HG02759 (cell line): ENCODE data around the gene FLNA.

Source experiments
- ATAC-seq: cut with Tn5 transposase; IDR thresholded peaks from one replicate; pipeline ENCODE4 v1.9.1; 2021; ENCODE audit warnings: mild to moderate bottlenecking, moderate library complexity; ENCODE audit not compliant: unreplicated experiment

FLNA gene

DNA sequence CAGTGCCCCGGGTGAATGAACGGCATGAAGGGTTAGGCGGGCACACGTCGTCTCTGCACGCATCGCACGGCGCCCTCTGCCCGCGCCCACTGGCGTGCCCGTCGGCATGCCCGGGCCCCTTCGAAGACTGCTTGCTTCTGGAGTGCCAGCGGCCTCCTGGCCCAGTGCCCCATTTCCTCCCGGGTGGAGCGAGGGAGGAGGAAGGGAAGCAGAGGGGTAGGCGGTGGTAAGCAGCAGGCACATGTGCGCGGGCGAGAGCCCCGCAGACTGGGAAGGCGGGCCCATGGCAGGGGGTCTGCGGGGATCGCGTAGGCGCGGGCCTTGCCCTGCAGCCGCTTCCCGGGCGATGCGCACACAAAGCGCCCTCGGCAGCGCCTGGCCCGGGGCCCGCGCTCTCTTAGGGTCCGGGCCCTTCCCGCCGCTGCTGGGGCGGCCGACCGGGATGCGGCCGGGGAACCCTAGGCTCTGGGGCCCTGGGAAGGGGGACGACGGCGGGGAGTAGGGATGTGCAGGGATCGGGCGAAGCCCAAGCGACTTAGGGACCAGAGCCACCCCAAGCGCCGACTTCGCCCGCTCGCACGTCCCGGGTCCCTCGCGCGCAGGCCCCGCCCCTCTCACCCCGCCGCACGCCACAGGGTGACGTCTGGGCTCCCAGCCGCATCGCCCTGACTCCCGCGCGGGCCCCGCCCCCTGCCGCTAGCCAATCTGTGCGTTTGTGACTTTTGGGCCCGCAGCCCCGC lies 3.8 kb upstream of the FLNA start:
- peak; percentile 6 for ATAC-seq

DNA sequence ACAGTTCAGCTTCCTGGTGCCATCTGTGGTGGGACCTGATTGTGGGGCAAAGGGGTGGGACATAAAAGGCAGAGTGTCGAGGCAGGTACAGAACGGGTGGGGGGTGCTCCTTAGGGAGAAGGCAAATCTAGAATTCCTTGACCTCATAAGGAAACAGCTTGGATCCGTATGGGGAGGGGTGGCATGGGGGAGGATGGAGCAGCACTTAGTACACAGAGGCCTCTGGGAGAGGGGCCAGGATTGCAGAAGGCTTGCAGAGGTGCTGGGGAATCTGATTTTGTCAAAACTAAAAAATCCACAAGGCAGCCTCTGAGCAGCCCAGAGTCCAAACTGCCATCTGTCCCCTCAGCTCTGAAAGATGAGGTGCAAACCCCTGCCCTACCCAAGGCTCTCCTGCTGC lies 2.3 kb upstream of the FLNA start:
- no peak for ATAC-seq

DNA sequence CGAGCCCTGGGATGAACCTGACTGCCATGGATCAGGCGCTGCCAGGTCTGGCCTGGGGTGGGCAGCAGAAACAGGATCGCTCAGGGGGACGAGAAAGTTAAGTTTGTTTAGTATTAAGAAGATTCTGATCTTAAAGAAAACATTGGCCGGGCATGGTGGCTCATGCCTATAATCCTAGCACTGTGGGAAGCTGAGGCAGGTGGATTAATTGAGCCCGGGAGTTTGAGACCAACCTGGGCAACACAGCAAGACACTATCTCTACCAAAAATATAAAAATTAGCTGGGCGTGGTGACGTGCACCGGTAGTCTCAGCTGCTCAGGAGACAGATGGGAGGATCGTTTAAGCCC lies 696 bp upstream of the FLNA start:
- no peak for ATAC-seq

DNA sequence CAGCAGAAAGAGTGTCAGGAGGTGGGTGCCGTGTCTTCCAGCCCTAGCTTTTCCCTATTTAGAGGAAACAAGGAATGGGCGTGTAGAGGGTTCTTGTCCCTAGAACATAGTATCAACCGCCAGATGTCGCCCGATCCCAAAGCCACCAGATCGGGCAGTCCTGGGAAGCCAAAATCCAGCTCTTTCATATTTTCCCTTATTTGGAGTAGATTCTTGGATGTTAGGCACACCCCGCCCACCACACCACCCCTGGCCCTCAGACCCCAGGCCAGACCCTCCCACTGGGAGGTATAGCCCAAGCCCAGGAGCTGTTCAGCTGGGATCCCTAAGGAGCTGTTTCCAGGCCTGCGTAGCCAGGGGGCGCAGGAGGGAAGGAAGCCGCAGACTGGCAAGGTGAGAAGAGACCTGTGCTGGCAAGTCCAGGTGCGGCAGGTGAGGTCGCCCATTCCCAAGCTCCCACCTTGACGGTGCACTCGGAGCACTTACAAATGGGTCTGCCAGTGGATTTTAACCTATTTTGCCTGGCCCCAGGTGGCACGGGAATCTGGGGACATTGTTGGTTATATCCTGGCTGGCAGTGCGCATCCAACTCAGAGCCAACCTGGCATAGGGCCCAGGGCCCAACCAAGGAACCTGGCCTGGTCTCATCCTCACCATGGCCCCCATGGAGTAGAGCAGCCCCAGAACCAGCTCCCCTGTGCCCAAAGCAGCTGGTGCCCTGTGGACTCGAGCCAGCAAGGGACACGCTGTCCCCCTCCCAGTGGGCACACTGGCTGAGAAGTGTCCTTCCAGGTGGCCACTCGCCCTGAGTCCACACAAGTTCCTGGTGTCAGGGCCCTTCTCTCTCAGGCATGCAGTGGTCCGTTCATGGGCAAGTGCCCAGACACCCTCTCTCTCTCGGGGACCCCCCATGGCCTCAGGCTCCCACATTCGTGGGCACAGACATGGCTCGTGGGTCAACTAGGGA lies 811 bp downstream of the FLNA start:
- ATAC-seq = no peak

DNA sequence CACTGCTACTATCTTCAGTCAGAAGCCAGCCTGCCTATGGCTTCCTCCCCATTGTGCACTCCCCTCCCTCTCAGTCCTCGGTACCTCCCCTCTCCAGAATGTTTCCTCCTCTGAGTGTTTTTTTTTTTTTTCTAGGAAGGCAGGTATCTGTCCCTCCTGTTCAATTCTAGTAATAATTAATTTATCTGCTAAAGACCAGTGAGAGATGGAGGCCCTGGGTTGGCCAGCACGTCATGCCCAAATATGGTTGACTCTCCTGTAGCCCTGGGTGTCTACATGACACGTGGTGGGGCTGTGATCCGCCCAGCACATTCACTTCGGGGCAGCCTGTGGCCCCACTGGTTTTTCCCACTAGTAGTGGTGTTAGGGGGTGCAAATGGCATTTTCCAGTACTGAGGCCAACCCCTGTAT lies 1.8 kb downstream of the FLNA start:
- ATAC-seq = no peak

DNA sequence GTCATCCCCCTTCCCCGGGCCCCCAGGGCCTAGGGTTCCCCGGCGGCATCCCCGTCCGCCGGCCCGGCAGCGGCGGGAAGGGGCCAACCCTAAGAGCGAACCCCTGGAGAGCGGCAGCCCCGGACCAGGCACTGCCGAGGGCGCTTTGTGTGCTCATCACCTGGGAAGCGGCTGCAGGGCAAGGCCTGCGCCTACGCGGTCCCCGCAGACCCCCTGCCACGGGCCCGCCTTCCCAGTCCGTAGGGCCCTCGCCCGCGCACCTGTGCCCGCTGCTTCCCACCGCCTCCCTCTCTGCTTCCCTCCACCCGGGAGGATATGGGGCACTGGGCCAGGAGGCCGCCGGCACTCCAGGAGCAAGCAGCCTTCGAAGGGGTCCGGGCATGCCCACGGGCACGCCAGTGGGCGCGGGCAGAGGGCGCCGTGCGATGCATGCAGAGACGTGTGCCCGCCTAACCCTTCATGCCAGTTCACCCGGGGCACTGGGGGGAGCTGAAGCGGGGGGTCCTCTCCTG lies 2.6 kb downstream of the FLNA start:
- peak; percentile 0 for ATAC-seq

DNA sequence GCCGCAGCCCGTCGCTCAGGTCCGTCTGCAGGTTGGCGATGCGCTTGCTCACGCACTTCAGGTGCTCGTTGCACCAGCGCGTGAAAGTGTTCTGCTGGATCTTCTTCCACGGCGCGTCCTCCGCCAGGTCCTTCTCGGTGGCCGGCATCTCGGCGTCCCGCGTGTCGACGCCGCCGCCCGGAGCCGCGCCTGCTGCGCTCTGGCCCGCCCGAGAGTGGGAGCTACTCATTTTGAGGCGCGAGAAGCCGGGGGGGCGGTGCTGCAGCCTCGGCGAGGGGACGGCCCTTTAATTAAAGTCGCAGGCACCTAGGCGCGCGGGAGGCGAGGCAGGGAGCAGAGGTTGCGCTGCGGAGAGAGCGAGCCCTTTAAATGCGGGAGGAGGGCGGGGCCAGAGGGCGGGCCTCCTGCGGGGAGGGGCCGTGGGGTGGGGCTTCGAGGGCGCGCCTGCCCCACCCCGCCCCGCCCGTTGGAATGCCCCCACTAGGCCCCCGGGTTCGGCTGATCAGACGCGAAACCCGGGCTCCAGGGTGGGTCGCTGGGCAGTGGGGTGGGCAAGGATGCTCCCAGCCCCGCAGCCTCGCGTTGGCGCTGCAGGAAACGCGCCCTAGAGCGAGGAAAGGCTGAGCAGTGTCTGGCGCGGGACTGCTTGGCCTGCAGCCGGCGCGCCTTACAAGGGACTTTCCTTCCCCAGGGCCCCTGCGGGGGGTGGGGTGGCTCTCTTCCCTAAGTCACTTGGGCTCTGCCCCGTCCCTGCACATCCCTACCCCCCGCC lies 3.2 kb downstream of the FLNA start:
- ATAC-seq = peak; percentile 65

DNA sequence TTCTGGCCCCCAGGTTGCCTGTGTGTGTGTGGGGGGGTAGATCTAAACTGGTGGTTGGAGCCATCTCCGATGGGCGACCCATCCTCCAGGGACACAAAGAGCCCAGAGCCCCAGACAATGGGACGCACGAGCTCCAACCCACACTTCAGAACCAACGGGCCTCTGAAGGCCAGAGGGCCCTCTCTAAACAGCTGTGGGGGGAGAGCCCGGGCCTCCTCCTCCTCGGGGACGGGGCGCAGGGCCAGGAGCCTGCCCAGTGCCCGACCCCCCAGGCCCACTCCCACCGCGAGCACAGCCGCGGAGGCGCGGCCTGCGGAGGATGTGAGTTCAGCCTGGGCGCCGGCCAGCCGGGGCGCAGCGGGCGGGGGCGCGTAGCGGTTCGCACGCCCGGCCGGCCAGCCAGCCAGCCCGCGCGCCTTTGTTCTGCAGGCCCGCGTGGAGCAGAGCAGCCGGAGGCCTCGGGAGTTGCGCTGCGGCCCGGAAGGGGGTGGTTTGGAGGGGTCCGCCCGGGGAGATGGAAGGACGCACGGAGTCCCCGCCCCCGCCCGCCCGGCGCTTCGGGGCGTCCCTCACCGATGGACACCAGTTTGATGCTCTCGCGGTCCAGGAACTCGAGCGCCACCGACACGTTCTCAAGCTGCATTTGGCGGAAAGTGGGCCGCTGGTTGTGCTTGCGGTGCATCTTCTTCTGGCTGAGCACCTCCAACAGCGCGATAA lies 4.0 kb downstream of the FLNA start:
- ATAC-seq = no peak

DNA sequence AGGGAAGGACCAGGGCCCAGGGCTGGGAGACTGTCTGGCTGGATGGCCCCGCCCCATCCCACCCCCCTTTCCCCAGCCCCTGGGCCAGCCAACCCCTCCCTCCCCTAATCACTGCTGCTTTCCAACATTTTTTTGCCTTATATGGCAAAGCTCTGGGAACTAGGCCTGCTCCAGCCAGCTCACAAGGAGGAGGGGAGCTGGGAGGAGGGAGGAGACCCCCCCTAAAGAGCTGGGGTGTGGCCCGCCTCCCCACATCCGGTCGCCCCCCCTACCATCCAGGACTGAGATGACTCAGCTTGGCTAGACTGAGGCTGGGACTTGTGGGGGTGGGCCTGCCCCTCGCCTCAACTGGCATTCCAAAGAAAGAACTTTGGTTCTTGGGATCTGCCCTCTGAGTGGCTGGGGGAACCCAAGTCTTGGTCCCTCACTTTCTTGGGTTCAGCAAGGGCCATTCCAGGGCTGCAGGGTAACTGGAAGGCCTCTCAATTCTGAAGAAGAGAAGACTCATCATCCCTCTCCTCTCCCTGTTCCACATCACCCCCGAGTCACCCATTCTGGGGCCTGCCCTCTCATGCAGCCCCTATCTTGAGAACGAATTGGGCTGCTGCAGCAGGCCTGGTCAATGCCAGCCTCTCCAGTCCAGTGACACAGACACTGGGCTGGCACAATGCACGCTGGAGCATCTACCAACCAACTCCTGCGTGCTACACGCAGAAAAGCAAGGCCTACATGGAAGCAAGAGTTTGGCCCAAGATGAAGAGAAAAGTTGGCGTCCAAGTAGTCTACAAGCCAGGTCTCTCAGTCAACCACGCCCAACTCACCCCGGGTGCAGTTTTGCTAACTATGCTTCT lies 4.8 kb downstream of the FLNA start:
- no peak for ATAC-seq

DNA sequence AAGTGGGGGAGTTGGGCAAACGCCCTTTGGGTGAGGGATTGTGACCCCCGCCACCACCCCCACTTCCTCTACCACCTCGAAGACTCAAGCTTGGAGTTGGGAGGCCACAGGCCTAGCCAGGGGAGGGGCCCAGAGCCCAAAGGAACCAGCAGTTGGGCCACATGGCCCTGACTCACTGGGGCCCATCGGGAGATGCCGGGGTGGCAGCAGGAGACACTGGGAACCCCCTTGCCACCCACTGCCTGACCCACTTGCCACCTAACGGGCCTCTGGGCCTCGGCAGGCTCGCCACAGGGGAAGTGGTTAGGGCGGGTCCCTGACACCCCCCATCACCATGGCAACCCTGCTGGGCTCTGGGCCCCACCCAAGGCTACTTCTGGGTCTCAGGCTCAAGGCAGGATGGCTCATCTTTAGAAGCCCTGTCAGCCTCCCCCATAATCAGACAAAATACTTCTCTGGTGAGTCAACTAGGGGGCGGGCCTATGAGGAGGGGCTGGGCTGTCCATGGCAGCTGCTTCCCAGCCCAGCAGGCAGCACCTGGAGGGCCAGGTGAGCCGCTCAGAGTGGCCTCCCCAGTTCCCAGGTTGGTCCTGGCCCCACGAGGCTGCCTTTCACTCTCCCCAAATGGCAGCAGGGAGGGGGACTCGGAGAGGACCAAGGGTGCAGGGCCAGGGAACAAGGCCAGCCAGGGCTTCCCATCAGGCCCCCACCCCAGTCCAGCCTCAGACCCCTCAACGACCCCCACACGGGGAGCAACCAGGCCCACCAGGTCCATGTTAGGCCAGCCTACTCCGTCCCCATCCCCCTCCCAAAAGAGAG lies 5.6 kb downstream of the FLNA start:
- ATAC-seq = peak; percentile 36

DNA sequence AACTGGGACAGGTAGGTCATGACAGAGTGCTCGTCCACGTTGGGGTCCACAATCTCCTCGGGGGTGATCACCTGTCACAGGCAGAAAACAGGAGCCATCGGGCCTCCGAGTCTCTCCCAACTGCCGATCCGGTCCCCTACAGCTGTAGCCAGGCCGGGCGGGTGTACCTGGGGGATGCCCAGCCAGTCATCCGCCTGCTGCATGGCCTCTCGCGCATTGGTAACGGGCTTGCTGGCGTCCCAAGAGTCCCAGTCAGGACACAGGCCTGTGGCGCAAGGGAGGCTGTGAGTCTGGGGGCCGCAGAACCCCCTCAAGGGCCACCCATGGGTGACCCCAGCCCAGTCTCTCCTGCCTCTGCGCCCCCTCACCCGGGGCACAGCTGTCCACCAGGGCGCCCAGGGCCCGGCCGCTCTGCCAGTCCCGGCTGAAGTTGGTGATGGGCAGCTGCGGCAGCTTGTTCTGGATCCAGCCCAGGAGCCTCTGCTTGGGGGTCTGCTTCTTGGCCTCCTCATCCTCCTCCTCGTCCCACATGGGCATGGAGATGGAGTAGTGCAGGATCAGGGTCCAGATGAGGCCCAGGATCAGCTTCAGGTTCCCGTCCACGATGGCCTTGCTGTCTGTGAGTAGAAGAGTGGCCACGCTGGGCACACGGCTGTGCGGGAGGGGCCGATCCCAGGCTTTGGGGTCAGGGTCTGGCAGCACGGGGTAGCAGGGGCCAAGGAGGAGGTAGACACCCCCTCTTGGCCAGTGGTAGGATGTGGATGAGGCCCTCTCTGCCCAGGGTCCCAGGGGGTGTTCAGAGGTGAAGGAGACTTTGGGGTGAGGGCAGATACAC lies 6.7 kb downstream of the FLNA start:
- ATAC-seq = no peak

DNA sequence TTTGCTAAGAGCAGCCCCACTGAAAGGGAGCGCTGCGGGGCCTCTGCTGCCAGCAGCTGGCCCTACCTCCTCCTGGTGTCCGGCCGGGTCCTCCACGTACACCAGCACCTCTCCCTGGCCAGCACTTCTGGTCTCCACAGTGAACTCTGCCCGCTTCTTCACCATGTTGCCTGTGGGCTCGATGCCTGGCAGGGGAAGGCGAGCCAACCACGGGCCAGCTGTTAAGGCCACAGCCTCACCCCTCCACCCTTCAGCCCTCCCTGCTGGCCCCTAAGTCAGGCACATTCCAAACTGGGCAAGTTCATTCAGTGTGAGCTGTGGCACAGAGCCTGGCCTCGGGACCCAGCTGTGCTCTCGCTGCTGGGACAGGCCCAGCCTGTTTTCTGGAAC lies 7.8 kb downstream of the FLNA start:
- no peak for ATAC-seq

DNA sequence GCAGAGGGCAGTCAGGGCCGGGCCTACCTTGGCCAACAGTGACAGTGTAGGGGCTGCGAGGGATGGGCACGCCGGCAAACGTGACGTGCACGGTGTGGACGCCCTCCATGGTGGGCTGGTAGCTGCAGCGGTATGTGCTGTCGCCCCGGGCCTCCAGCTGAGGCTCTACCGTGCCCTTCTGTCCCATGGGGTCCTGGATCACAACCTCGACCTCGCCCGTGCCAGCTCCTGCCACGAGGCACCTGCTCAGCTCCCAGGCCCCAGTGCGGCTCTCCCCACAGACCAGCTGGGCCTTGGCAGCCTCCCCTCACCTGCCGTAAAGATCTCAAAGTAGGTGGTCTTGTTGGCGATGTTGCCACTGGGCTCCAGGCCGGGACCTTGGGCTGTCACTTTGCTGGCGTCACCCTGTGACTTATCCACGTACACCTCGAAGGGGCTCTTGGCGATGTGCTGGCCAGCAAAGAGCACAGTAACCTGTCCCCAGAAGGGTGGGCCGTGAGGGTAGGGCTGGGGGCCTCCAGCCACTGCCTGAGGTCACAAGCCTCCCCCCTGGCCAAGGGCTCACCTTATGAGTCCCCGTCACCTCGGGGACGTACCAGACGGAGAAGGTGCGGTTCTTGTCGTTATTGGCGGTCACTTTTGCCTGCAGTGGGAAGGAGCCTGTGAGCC lies 8.3 kb downstream of the FLNA start:
- no peak for ATAC-seq

DNA sequence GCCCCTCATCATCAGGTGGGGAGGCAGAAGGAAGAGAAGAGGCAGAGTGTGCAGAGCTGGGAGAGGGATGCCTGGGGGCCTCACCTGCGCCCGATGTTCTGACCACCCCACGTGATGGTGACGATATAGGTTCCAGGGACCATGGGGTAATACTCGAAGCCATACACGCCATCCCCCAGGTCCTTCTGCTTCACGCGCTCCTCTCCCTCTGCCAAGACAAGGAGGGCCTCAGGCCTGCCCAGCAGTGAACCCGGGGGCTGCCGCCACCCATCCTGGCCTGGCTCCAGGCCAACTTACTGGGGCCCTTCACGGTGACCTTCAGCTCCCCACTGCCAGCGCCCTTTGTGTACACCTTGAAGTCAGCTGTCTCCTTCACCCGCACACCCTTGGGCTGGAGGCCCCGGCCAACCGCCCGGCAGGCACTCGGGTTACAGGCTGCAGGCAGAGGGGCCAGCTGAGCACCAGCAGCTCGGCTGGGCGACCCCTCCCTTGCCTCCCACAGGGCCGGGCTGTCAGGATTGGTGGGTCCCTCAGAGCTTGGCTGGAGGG lies 9.3 kb downstream of the FLNA start:
- no peak for ATAC-seq

DNA sequence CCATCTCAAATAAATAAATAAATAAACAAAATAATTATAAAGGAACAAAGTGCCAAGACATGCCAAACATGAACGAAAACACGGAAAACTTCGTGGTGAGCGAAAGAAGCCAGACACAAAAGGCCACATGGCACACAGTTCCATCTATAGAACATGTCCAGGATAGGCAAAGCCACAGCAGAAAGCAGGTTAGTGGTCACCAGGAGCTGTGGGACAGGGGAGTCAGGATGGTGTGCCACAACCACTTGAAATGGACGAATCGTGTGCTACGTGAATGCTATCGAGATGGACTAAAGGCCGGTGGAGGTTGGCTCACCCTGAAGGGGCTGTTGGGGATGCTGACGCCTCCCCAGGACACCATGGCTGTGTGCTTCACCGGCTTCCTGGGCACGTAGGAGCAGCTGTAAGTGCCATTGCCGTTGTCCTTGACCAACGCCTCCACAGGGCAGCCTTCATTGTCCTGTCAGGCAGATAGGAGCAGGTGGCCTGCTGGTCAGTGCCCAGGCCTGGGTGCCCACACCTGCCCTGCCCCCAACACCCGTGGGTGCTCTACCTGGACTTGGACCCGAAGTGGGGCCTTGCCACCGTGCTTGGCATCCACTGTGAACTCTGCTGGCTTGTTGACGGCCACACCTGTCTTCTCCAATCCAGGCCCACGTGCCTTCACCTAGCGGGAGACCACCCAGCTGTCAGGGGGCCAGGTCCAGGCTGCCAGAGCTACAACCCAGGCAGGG lies 10.6 kb downstream of the FLNA start:
- ATAC-seq = no peak

DNA sequence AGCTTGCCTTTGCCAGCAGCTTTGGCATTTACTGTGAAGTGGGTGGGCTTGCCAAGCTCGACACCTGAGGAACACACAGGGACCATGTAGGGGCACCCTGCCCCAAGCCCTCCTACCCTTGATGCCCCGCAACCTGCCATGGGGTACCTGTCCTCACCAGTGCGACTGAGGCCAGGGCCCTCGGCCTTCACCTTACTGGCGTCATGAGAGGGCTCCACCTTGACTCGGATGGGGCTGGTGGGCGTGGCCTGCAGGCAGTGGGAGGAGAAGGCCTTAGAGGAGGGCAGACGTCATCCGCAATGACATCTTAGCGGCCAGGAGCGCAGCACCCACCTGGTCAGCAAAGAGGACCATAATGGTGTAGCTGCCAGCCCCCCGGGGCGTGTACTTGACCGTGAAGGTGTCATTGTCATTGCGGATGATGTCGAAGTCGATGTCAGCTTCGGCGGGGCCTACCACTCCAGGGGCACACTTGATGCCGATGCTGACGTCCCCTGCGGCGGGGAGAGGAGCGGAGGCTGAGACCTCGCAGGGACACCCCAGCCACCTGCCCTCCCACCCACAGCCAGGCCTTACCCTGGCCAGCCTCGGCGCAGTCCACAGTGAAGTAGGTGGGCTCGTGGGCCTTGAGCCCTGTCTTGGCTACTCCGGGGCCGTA lies 12.2 kb downstream of the FLNA start:
- ATAC-seq = no peak
